Thymus (tissue), 11 donors: ENCODE data around the gene CAMKMT. TPM values are rescaled to one million over a fixed set of nuclear protein-coding genes. Genes with fewer than 3 reads are reported as not detected.

Experiments used
- DNase-seq, 9 donors: peaks; one replicate each; pipeline ENCODE4 v3.0.0-alpha.2; 2013; ENCODE audit warnings: low spot score in 9 of 9, low read depth in 6 of 9, missing footprints in 1 of 9
- H3K27ac ChIP-seq, 2 donors: one replicate each; pipeline ENCODE4 v1.5.1; 2013; ENCODE audit warnings: control low read depth in 1 of 2, low read depth in 1 of 2, low read length in 1 of 2, mild to moderate bottlenecking in 1 of 2, moderate library complexity in 1 of 2
- H3K27me3 ChIP-seq, 2 donors: one replicate each; pipeline ENCODE4 v1.5.1; 2013; ENCODE audit warnings: low read length in 1 of 2; ENCODE audit not compliant: control insufficient read depth in 2 of 2, insufficient read depth in 1 of 2
- H3K36me3 ChIP-seq, 2 donors: one replicate each; pipeline ENCODE4 v1.5.1; 2013; ENCODE audit warnings: low read length in 1 of 2, mild to moderate bottlenecking in 1 of 2, moderate library complexity in 1 of 2; ENCODE audit not compliant: control insufficient read depth in 2 of 2, insufficient read depth in 2 of 2
- H3K4me1 ChIP-seq, 2 donors: one replicate each; pipeline ENCODE4 v1.5.1; 2013; ENCODE audit warnings: low read length in 2 of 2; ENCODE audit not compliant: control insufficient read depth in 2 of 2, insufficient read depth in 2 of 2
- H3K4me3 ChIP-seq, 2 donors: one replicate each; pipeline ENCODE4 v1.5.1; 2013; ENCODE audit warnings: low read length in 2 of 2, control low read depth in 1 of 2, mild to moderate bottlenecking in 1 of 2
- H3K9me3 ChIP-seq, 2 donors: one replicate each; pipeline ENCODE4 v1.5.1; 2013; ENCODE audit warnings: low read length in 1 of 2, mild to moderate bottlenecking in 1 of 2; ENCODE audit not compliant: control insufficient read depth in 2 of 2, insufficient read depth in 1 of 2
- WGBS: extraction: QIAGEN DNeasy Blood & Tissue Kit; methylation state at CpG from one replicate; pipeline ENCODE4 v1.1.7; 2013; 5-methylcytosine and 5-hydroxymethylcytosine counted together
- polyA plus RNA-seq: library from polyadenylated mRNA; stranded (reverse); fragments of 200-250 nt; gene quantifications from one replicate; pipeline ENCODE4 v1.2.3, GENCODE V29; 2013
- total RNA-seq: library from RNA; stranded (reverse); fragments of 120-200 nt; gene quantifications from one replicate; pipeline ENCODE4 v1.2.4, GENCODE V29; 2013
- donor health status: healthy.

Gene CAMKMT
- total and polyA plus RNA-seq, 2 donors: 7.0 to 7.4 TPM

DNA sequence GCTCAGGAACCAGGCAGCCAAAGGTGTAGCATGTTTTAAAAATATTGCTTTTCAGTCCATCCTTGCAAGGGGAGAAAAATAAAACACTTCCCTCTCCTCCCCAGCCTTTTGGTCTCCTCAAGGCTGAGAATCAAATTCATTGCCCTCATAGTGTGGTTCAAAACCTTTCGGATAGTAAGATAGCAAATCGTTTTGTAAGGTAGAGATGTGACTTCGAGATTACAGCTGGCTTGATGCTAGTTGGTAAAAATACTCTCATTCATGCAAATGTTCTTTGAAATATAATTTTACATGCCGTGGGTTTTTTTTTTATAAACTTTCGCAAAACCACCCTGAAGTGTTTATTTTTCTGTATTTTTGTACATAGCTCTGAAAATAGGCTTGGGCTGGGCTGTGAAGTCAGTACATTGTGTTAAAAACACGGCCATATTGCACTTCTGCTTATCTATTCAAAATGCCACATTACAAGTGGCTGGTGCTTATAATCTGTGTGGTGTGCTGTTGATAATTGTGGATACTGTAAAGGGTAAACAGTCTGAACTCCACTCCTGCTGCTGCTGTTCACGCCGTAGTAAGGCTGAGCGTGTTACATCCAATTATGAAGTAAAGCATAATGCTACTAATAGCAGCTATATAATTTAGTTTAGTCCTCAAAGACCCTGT lies 407.7 kb downstream of the CAMKMT start:
- 95% methylated on average over 9 of the region's 9 CpGs for WGBS

DNA sequence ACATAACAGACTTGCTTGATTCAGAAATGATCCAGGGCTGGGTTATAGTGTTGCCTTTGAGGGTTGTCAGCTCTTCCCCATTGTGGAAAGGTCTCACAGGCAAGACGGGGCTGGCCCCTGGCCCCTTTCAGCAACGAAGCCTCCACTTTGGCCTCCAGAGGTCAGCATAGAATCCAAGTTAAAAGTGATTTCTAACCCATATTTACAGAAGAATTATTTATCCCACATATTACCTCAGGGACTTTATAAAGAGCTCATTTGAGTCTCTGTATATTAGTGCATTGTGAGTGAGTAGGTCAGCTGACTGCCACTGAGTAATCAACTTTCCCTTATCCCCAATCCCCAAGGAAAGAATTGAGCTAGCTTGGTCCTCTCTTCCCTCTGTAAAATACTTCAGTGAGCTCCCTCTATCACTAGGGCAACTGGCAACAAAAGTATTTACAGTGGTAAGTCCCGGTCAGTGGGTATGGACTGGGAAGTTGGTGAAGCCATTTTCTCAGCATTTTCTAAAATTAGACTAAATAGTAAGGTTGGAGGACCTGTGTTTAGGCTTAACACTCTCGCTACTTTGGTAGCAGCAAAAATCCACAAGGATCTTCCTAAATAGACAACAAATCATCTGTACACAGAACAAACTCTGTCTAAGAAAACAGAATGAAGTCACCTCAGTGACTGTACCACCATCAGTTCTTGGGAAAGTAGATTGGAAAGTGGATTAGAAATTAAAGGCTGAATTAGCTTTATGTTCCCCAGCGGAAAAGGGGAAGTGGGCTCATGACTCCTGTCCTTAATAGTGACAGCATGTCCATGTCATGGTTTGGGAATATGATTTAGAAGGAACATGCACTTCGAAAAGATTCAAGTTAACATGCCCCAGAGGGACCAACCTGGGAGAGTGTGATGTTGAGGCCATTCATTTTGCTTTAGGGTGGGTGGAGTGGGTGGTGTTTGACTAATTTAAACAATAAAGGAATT lies 408.8 kb downstream of the CAMKMT start:
- Histone ChIP-seq H3K27me3 (peaks cover 18 to 37% of the 10 kb centered on the region in 2 donors), H3K4me3 (no peak overlapping the region), H3K9me3 (no peaks in the 10 kb centered on the region), H3K4me1 (no peaks in the 10 kb centered on the region), H3K36me3 (no peaks in the 10 kb centered on the region), H3K27ac (no peak overlapping the region)
- no peak for DNase-seq
- WGBS: 91% methylated on average over 6 of the region's 6 CpGs

More for the DNA sequence above, 407.7 kb downstream of the CAMKMT start:
- Histone ChIP-seq H3K9me3 (no peaks in the 10 kb centered on the region), H3K27me3 (peaks cover 18 to 37% of the 10 kb centered on the region in 2 donors), H3K36me3 (no peaks in the 10 kb centered on the region), H3K4me3 (no peak overlapping the region), H3K27ac (no peak overlapping the region), H3K4me1 (no peaks in the 10 kb centered on the region)
- no peak for DNase-seq

DNA sequence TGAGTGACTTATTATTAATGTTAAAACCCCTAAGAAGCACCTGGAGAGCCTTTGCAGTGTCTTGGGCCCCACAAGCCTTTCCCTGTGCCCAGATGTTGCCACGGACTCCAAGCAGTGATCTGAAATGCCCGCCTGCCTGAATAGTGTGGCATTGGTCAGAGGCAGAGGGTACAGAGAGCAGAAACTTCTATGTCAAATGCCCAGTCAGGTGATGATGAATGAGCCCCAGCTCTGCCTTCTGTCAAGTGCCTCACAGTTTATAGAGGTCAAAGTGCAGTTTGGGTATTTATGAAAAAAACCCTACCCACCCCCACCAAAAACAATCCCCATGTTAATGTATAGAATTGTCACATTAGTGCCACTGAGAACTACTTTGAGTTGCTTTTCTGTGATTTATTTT lies 409.8 kb downstream of the CAMKMT start:
- peaks cover 18 to 36% of the 10 kb centered on the region in 2 donors for H3K27me3 ChIP-seq
- H3K9me3 ChIP-seq: no peaks in the 10 kb centered on the region
- no peak for DNase-seq
- no peak overlapping the region for H3K4me3 ChIP-seq
- WGBS: 96% methylated on average over 2 of the region's 2 CpGs
- H3K4me1 ChIP-seq: no peaks in the 10 kb centered on the region
- H3K27ac ChIP-seq: no peak overlapping the region
- H3K36me3 ChIP-seq: no peaks in the 10 kb centered on the region

DNA sequence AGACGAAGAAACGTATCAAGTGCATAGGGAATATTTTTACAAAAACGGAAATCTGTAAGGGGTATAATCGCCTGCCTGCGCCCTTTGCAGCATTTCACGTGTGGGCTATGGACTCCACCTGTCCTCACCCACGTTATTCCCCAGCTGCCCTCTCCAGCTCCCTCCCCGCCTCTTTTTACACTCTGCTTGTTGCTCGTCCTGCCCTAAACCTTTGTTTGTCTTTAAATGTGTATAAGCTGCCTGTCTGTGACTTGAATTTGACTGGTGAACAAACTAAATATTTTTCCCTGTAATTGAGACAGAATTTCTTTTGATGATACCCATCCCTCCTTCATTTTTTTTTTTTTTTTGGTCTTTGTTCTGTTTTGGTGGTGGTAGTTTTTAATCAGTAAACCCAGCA lies 410.4 kb downstream of the CAMKMT start:
- H3K9me3 ChIP-seq: no peaks in the 10 kb centered on the region
- WGBS: 97% methylated on average over 9 of the region's 9 CpGs
- no peak overlapping the region for H3K27ac ChIP-seq
- no peak for DNase-seq
- no peak overlapping the region for H3K4me3 ChIP-seq
- H3K27me3 ChIP-seq: peaks cover 16 to 42% of the 10 kb centered on the region in 2 donors
- no peaks in the 10 kb centered on the region for H3K36me3 ChIP-seq
- no peaks in the 10 kb centered on the region for H3K4me1 ChIP-seq

DNA sequence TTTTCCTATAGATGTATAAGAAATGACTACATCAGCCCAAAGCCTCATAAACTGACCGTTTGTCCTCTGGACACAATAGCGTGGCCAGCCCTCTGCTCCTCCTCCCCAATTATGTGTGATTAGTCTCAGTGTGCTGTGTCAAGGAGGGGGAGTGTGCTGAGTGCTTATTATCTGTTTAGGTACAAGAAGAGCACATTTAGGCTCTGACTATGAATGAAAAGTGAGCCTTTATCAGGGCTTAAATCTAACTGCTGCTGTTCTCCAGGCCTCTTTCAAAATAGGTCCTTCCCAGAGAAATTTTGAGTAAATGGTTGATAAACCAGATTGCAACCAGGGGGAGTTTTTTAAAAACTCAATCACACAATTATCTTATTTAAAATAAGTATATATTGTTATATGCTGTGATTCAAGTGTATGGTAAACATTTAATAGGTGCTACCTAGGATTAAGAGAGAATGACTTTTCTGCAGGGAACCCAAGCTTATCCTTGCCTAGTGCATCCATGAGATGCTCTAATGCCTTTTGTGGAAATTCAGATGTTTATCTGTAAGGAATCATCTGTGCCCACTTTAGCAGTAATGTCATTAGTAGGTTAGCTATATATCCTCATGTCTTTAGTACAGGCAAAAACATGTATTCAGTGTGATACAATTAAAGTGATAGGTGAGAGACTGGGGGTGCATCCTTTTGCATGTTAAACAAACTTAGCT lies 411.1 kb downstream of the CAMKMT start:
- Histone ChIP-seq H3K4me1 (no peaks in the 10 kb centered on the region), H3K9me3 (no peaks in the 10 kb centered on the region), H3K36me3 (no peaks in the 10 kb centered on the region), H3K27me3 (peaks cover 18 to 43% of the 10 kb centered on the region in 2 donors), H3K4me3 (no peak overlapping the region), H3K27ac (no peak overlapping the region)
- 92% methylated on average over 2 of the region's 2 CpGs for WGBS
- DNase-seq: no peak

DNA sequence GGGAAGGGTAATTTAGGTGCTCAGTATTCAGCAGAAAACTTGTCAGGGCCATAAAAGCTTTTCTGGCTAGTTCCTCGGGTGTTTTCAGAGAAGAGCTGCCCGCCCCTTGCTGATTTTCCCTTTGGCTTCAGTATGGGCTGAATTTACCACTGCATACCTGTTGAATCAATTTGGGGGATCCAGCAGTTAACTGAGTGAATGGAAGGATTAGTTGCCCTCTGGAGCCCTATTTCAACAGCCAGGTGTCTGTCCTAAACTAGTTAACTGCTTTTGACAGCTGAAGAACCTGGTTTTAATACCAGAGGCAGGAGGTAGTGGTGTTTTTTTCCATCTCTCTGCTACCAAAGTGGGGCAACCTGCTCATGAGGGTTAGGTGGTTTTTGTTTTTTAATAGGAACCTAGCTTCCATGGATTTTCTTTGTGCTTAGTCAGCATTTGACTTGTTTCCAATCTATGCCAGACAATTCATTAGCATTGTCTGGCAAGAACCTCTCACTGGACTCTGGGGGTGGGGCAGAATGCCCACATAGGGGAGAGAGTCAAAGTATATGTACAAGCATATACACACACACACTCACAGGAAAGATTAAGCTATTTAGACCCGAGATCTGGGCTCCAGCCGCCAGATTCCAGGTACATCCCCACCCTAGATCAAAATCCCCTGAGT lies 413.2 kb downstream of the CAMKMT start:
- Histone ChIP-seq H3K27ac (no peak overlapping the region), H3K27me3 (peaks cover 16 to 44% of the 10 kb centered on the region in 2 donors)
- 97% methylated on average over 4 of the region's 4 CpGs for WGBS

DNA sequence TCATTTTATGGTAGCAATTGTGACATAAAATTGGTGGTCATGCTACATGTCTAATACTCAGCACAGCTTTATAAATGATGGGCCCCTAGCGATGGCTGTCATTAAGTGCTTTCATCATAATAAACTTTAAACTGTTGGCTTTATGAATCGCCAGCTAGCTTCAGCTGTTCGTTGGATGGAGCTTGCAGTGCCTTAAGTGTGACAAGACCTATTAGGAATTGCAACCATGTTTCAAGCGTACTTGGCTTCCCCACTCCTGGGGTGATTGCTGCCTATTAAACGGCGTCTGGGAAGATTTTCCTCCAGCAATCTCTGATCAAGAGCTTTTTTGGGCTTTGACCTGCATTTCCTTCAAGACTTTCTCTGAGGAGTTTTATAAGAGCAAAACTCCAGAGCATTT lies 415.3 kb downstream of the CAMKMT start:
- WGBS: 92% methylated on average over 6 of the region's 6 CpGs
- H3K4me1 ChIP-seq: peaks cover 0 to 2% of the 10 kb centered on the region in 2 donors
- no peak for DNase-seq
- H3K36me3 ChIP-seq: no peaks in the 10 kb centered on the region
- no peak overlapping the region for H3K27ac ChIP-seq
- no peaks in the 10 kb centered on the region for H3K9me3 ChIP-seq
- H3K27me3 ChIP-seq: peaks cover 14 to 42% of the 10 kb centered on the region in 2 donors
- no peak overlapping the region for H3K4me3 ChIP-seq

More for the DNA sequence above, 413.2 kb downstream of the CAMKMT start:
- Histone ChIP-seq H3K9me3 (no peaks in the 10 kb centered on the region), H3K36me3 (no peaks in the 10 kb centered on the region), H3K4me3 (no peak overlapping the region), H3K4me1 (peaks cover 0 to 2% of the 10 kb centered on the region in 2 donors)
- no peak for DNase-seq

DNA sequence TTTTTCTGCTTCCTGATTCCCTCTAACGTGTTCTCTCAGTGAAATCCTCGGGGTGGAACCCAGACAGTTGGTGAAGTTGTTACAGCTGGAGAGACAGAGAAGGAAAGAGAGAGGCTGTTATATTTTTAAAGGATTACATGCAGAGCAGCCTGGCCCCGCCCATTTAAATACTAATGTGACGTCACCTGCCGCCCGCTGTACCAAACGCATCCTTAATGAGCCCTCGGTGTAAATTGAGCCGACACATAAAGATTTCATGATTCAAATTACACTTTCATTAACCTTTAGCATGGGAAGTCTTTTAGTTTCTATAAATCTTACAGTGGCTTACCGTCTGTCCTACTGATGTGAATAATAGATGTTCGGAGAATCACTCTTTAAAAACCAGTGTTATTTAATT lies 415.8 kb downstream of the CAMKMT start:
- no peaks in the 10 kb centered on the region for H3K36me3 ChIP-seq
- H3K4me3 ChIP-seq: no peak overlapping the region
- WGBS: 46% methylated on average over 11 of the region's 11 CpGs
- H3K27me3 ChIP-seq: peaks cover 14 to 42% of the 10 kb centered on the region in 2 donors
- no peak for DNase-seq
- H3K4me1 ChIP-seq: peaks cover 0 to 2% of the 10 kb centered on the region in 2 donors
- no peak overlapping the region for H3K27ac ChIP-seq
- H3K9me3 ChIP-seq: no peaks in the 10 kb centered on the region
